ENCODE data around the gene PLPPR1.

Gene PLPPR1

DNA sequence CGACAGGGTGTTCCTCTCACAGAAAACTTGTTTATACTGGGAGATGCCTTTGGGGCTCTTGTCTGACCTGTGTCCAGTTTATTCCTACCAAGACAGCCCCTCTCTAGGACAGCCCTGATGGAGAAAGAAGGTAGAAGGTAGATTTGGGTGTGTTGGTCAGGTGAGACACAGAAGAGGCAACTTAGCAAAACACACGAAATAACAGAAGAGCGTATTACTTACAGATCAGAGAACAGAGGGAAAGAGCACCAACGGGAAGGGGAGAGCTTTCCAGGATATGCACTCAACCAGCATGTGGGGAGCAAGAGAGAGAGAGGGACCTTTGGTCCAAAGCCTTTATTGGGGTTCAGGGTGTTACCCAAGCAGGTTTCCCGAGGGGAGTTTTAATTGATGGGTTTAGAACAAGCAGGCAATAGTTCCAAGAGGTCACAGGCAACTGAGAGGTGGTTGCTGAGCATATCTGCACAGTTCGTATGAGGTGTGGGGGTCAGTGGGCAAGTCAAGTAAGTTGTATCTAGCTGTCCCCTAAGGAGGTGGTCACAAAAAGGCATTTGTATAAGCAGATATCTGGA is 324.5 kb downstream of the PLPPR1 start:
- TF ChIP-seq, protein P1, sequence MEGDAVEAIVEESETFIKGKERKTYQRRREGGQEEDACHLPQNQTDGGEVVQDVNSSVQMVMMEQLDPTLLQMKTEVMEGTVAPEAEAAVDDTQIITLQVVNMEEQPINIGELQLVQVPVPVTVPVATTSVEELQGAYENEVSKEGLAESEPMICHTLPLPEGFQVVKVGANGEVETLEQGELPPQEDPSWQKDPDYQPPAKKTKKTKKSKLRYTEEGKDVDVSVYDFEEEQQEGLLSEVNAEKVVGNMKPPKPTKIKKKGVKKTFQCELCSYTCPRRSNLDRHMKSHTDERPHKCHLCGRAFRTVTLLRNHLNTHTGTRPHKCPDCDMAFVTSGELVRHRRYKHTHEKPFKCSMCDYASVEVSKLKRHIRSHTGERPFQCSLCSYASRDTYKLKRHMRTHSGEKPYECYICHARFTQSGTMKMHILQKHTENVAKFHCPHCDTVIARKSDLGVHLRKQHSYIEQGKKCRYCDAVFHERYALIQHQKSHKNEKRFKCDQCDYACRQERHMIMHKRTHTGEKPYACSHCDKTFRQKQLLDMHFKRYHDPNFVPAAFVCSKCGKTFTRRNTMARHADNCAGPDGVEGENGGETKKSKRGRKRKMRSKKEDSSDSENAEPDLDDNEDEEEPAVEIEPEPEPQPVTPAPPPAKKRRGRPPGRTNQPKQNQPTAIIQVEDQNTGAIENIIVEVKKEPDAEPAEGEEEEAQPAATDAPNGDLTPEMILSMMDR (IDR thresholded peaks at IDR 0.05; ENCODE audit: insufficient read depth, low read length, missing control alignments) = no peak
- no peak for DNase-seq (ENCODE audit: low read depth, low spot score)
- H3K4me3 ChIP-seq (ENCODE audit: low read depth, low read length) = no peak overlapping the region
- CTCF ChIA-PET = no interaction called here
- POLR2A ChIA-PET = no interaction called here

DNA sequence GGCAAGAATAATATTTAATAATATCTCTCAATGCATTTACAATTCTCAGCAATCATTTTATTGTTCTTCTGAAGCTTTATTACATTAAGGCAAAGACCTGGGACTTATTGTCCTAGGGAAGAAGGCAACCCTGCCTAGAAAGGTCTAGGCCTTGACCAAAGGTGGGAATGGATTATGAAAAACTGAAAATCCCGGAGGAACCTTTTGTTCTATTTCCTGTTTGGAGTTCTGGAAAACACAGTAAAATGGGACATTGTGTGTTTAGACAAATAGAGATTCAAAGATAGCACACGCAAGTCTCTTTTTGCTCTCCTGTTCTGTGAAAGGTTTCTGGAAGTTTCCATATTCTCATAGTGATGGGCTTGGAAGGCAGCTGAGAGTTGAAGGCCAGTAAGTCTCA is 325.2 kb downstream of the PLPPR1 start:
- ChIA-PET CTCF (no interaction called here), POLR2A (no interaction called here)
- DNase-seq (ENCODE audit: low read depth, low spot score) = no peak
- TF ChIP-seq, protein P1 (IDR thresholded peaks at IDR 0.05; ENCODE audit: insufficient read depth, low read length, missing control alignments) = no peak
- no peak overlapping the region for H3K4me3 ChIP-seq (ENCODE audit: low read depth, low read length)

DNA sequence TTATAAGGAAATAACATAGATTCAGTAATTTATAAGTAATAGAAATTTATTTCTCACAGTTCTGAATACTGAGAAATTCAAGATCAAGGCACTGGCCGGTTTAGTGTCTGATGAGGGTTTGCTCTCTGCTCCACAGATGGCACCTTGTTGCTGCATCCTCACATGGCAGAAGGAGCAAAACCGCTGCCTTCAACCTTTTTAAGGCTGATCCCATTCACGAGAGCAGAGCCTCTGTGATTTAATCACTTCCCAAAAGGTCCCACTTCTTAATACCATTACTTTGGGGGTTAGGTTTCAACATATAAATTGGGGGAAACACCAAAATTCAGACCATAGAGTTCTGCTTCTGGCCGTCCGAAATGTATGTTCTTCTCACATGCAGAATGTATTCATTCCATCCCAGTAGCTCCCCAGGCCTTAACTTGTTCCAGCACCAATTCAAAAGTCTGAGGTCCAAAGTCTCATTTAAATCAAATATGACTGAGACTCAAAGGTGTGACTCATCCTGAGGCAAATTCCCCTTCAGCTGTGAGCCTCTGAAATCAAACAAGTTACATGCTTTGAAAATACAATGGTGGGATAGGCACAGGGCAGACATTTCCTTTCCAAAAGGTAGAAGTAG is 325.7 kb downstream of the PLPPR1 start:
- H3K4me3 ChIP-seq (ENCODE audit: low read depth, low read length) = no peak overlapping the region
- ChIA-PET POLR2A (no interaction called here), CTCF (no interaction called here)
- TF ChIP-seq, protein P1 (IDR thresholded peaks at IDR 0.05; ENCODE audit: insufficient read depth, low read length, missing control alignments) = no peak
- no peak for DNase-seq (ENCODE audit: low read depth, low spot score)

DNA sequence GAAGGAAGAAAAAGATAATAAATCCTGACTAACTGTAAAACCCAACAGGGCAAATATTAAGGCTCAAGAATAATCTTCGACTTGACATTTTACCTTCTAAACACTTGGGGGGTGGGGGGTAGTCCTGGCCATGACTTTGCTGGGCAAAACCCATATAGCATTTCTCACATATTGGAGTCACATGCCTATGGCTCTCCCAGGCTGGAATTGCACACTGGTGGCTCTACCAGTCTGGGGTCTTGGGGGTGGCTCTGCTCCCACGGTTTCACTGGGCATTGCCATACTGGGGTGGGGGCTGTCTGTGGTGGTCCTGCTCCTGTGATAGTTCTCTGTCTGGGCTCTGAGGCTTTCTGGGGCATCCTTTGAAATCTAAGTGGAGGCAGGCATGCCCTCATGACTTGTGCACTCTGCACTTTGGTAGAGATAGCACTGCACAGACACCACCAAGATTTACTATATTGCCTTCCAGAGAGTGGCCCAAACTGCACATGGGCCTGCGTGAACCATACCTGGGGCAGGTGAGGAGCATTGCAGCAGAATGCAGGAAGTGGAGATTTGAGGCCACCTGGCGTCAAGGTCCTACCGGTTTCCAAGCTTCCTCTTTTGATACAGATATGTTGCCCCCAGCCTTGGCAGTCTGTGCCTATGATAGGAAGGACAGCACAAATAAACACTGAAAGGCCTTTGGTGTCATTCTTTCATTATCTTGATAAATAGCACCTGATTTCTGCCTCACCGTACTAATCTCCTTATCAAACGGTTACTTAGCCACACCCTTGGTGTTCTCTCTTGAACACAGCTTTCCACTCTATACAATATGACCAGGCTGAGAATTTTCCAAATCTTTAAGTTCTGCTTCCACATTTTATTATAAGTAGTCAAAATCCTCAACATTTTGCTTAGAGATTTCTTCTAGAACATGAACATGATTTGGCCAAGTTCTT is 326.5 kb downstream of the PLPPR1 start:
- ChIA-PET CTCF (no interaction called here), POLR2A (no interaction called here)
- no peak overlapping the region for H3K4me3 ChIP-seq (ENCODE audit: low read depth, low read length)
- TF ChIP-seq, protein P1 (IDR thresholded peaks at IDR 0.05; ENCODE audit: insufficient read depth, low read length, missing control alignments) = no peak
- no peak for DNase-seq (ENCODE audit: low read depth, low spot score)

DNA sequence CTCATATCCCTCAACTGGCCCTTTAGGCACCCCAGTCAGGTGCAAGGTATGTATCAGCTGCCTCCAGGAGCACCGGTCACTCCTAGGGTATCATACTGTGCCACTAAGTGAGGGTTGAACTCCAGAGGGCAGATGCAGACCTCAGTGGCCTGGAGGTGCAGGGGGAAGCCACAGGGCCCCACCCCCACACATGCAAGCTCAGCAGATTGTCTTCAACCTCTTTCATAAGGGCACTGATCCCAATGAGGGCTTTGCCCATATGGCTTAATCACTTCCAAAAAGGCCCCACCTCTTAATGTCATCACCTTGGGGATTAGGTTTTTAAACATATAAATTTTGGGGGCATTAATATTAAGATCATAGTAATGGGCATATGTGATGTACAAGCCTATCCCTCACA is 328.1 kb downstream of the PLPPR1 start:
- TF ChIP-seq, protein P1 (IDR thresholded peaks at IDR 0.05; ENCODE audit: insufficient read depth, low read length, missing control alignments) = no peak
- no peak for DNase-seq (ENCODE audit: low read depth, low spot score)
- POLR2A ChIA-PET = no interaction called here
- CTCF ChIA-PET = interaction anchor here (1.2 kb wide), 1 partner anchor 32 kb away, joined by 3 read pairs; no protein-coding TSS in a partner anchor
- H3K4me3 ChIP-seq (ENCODE audit: low read depth, low read length) = no peak overlapping the region

DNA sequence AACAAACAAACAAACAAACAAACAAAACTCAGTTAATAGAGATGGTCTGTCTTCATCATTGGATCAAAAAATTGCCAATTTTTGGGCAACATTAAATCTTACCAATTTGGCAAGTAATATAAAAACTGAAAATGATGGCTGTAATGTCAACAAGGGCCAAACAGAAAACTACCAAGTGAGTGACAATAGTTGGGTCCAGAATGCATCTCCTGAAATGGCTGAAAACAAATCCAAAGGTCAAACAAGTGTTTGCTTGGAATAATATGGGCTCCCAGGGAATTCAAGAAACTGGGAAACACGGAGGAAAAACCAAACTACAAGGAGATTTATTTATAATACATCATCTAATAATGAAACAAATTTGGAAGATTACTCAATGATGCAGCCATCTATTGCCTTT is 331.2 kb downstream of the PLPPR1 start:
- ChIA-PET CTCF (no interaction called here), POLR2A (no interaction called here)
- DNase-seq (ENCODE audit: low read depth, low spot score) = no peak
- no peak overlapping the region for H3K4me3 ChIP-seq (ENCODE audit: low read depth, low read length)
- TF ChIP-seq, protein P1 (IDR thresholded peaks at IDR 0.05; ENCODE audit: insufficient read depth, low read length, missing control alignments) = no peak

Measured in AG04449 (cell line).